GM21529 (cell line): Measurements from ENCODE around the gene MYO1B.

ENCODE experiments used
- ATAC-seq: cut with Tn5 transposase; IDR thresholded peaks from one replicate; pipeline ENCODE4 v1.9.1; 2021; ENCODE audit not compliant: unreplicated experiment

The MYO1B gene

DNA sequence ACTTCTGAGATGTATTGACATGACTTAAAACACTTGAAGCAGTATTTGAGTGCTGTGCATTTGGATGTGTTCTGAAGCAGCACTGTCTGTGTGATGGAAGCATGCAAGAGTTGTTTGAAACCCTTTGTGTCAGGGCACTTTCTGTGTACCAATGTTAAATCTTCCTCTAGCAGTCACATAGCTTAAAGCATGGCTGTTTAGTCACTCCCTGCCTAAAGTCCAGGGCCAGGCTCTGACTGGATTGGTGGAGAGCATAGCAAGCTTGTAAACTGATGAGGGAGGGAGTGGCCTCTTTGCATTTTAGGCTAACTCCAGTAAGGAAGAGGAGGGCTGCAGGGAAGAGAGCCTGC lies 73.5 kb downstream of the MYO1B start:
- ATAC-seq, result no peak

DNA sequence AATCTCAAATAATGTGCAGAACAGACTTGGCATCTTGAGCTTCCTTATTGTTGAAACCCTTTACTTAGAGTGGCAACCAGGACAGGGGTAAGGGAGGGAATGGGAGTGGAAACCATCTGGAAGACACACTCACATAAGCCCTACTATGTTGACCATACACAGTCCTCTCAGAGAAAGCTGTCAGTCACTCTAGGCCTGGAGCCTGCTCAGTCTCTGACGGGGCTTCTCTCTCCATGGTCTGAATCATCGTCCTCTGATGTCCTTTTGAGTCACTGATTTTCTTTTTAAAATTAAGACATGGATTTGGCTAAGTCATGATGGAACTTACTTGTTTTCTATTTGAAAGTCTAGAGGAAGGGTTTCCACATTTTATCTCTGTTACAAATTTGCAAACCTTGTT lies 74.0 kb downstream of the MYO1B start:
- no peak for ATAC-seq

DNA sequence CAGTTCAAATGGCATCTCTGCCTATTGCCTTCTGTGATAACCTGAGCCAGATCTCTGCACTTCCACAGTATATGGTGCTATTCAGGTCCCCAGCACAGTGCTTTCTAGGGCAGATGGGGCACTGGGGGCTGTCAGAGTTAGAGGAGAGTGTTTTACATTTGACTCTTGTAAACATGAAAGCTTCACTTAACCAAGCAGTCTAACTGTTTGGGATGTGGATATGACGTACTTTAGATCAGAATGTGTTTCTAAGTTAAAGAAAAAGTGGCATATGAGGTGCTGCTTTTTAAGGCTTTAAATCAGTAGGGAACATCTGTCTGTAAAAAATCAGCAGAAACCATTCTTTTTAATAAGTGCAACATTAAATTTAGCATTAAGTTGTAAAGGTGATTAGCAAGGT lies 75.7 kb downstream of the MYO1B start:
- no peak for ATAC-seq

DNA sequence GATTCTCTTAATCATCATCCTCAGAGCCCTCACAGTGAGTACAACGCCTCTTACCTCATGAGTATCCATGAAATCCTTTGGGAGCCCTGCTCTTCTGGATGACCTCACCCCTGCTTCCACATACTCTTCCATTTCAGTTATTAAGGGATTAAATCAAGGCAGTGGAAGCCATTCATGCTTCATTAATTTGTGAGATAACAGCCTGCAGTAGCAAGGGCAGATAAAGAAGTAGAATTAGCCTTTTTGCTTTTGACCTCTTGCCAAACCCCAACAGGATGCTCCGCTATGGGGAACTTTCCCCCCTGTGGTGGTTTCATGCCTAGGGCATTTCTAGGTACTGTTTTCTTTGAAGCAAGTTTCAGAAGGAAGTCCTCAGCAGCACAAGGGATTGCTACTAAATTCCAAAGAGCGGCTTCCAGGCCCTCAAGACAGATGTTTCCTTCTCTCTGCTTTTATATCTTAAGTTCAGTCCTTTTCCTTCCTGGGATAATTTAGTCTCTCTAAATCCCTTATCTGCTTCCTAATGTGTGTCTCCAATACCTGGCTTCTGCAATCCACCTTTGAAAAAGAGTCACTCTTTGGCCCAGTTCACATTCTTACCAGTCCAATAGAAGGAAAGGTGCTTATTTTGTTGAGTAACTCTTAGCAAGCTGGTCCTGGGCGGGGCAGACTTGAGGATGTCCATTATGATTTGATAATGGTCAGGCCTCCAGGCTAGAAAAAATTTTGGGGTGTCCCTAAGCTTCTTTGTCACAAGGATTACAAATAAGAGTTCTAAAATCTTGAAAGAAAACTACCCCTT lies 76.9 kb downstream of the MYO1B start:
- peak; percentile 66 for ATAC-seq

DNA sequence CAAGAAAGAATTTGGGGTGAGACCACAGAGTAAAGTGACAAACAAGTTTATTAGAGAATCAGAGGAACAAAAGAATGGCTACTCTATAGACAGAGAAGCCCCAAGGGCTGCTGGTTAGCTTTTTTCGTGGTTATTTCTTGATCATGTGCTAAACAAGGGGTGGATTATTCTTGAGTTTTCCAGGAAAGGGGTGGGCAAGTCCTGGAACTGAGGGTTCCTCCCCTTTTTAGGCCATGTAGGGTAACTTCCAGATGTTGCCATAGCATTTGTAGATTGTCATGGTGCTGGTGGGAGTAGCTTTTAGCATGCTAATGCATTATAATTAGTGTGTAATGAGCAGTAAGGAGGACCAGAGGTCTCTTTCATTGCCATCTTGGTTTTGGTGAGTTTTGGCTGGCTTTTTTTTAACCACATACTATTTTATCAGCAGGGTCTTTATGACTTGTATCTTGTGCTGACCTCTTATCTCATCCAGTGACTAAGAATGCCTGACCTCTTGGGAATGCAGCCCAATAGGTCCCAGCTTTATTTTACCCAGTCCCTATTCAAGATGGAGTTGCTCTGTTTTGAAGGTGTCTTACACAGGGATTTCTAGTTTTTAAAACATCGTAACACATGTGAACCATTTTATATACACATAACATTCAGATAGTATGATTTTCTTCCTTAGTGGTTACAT lies 77.8 kb downstream of the MYO1B start:
- ATAC-seq, result no peak

DNA sequence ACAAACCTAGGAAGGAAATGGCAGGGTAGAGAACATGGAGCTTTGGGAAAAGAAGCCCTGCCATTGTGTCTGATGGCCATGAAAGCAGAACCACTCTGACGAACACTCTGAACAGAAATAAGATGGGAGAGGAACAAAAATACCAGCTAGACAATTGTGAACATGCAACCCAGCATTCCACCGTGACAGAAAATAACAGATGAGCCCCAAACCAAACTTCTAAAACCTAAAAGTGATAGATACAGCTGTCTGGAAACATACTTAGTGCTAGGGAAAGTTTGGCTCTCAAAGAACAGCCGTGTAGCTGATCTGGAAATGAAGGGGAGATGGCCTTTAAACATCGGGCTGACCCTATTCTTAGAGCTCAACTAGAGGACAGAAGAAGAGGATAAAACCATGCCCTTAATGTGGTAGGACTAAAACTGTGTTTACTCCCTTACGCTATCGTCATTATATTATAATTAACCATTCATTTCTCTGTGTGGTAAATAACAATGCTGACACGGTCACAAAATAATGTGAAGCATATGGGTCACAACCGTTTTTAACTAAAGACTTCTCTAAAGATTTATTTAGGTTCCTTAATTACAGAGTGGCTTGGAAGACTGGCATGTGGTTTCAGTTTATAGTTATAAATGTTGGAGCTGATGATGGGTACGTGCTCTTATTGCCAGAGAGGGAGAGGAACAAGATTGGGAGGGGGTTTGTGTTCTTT lies 80.6 kb downstream of the MYO1B start:
- ATAC-seq, result no peak

DNA sequence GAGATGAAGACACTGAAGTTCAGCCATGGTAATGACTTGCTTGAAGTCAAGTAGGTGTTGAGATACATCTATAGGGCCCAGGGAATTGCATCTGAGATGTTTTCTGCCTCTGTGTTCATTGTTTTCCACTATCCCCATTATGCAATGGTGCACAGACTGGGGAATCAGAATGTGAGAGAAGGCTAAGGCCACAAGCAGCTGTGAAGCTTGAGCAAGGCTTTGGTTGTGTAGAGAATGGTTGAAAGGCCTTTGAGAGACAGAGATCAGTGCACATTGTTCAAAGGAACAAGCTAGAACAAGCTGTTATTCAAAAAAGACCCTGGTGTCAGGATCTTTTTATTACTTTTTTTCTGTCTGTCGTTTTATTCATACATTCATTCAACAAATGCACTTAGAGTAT lies 82.3 kb downstream of the MYO1B start:
- no peak for ATAC-seq

DNA sequence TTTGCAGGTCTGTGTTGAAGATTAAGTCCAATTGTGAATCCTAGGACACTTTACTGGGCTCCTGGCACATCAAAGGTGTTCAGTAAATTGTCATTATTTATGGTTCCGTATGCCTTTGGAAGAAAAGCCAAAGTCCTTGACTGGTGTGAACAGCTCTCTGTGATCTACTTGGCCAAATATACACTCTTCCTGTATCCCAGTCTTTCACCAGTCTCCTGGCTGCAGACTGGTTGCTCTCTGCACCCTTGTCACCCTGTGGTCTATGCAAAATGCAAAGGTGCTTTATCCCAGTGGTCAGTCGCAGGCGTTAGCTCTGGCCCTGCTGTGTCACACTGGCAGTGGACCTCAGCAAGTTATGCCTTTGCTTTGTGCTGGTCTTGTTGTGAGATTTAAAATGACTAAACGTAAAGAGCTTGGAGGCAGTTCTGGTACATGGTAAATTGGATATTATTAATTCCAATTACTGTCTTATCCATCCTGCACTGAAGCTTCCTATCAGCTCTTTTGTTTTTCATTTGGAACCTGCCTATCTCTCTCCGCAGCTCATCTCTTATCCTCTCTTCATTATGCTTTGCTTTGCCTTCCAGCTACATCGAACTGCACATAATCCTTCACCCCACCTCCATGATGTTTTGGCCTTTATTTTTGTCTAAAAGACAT lies 83.1 kb downstream of the MYO1B start:
- no peak for ATAC-seq

DNA sequence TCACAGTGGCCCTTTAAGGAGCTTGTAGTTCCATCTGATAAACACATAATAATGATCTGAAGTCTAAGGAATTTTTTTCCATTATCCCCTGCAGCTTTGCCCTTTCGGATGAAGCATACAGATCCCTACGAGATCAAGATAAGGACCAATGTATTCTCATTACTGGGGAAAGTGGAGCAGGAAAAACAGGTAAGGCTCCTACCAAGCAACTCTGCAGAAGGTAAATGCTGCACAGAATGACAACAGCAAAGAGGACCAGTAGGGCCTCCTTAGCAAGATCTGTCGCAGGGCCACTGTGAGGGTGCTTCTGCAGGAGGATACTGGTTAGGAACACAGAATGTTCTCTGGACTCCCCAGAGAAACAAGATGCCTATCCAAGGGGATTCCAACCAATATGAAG lies 84.6 kb downstream of the MYO1B start:
- ATAC-seq, result no peak

DNA sequence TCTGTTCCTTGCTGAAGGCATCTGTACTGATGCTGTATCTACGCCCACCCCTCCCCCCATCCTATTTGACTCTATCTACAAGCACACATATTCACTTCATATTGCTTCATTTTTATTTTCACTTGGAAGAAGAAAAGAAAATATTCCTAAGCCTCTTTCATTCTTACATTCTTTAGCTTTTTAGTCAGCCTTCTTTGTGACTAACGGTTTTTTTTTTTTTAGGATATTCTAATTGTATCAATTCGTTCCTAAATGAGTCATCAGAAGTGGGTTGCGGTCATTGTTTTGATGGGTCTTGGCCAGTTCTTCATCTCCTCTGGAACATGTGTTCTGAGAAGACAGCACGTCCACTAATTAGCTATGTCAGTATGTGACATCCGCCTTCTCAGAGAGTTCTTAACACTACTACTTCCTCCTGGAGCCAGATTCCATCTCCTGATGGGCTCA lies 88.7 kb downstream of the MYO1B start:
- peak; percentile 64 for ATAC-seq

DNA sequence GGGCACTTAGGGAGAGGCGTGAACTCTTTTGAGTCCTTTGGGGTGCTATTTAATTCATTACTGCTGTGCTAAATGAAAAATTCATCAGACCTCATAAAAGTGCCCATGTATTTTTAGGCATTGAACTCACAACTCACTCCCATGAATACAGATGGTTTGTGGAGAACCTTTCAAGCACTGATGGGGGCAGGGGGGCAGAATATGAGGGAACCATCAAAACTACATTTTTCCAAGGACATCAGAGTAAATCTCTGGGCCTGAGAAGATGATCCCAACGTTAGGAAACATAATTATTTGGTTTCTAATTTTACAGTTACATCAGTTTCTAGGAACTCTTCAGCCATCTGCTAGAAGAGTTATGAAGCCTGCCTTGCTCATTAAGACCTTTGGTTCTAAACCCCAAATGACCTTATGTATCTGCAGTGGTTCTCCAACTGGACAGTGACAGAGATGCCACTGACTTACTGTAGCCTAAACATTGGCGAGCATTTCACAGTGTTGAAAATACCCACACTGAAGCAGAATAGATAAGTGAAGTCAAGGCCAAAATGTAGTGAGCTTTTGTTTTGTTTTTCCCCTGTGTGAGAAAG lies 90.8 kb downstream of the MYO1B start:
- ATAC-seq, result no peak

DNA sequence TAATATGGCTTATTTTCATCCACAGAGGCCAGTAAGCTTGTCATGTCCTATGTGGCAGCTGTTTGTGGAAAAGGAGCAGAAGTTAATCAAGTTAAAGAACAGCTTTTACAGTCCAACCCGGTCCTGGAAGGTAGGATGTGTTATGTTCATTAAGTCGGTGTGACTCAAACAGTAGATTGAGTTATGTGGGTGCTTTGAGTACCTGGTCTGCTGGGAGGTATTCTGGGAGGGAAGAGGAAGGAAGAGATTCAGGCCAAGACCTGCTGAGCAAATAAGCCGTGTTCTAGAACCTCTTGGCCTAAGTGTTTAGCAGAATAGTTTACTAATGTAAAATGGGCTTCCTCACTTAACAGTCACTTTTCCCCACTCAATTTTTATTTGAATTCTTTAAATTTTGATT lies 96.2 kb downstream of the MYO1B start:
- no peak for ATAC-seq

DNA sequence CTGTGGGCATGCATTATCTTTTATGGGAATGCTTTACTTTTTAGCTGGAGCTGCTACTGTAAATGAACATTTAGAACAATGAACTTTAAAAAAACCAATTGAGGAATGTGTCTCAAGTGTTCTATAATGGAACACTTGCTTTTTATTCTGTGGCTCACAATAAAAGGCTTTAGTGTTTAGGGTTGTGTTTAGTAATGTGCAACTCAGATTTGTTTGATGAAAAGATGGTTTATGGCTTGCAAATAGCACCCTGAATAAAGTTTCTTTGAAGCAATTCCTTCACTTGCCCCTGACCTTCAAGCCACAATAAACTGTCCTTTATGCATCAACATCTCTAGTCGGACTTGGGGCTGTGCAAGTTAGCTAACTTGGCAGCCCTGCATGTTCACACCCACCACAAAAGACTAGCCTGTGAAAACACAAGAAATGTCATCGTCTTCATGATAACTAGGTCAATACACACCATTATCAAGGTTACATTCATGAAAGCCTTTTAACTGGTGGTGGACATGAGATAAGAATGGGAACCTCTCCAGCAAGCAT lies 98.7 kb downstream of the MYO1B start:
- ATAC-seq, result no peak

DNA sequence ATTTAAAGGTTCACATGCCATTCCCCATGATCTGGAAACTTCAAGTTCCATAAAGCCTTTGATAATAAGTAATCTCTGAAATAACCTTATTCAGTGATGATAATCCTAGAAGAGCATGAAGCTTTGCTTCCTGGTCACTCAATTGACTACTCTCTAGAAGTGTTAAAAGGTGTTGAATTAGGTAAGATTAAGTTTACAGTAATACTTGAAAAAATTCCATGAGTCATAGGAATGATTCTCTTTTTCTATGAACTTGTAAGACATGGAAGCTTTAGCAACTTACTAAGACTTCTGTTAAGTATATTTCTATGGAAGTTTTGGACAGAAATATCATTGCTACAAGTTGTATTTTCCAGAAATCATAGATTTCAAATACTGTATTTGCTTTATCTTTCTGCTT lies 100.6 kb downstream of the MYO1B start:
- no peak for ATAC-seq

DNA sequence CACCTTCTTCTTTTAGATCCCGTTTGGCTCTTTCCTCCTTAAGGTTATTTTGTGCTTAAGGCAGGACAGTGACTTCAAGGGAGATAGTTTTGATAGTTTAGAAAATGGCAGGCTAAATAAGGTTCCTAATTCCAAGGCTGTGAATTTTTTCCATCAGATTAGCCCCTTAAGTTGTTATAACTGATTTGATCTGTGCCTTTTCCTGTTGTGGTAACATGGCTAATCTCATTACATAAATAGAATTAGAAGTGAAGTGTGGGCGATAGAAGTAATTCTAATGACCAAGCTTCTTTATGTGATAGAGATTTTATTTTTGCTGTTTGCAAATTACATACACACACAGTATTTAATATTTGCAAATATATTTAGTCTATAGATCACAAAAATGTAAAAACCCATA lies 102.0 kb downstream of the MYO1B start:
- ATAC-seq, result no peak

DNA sequence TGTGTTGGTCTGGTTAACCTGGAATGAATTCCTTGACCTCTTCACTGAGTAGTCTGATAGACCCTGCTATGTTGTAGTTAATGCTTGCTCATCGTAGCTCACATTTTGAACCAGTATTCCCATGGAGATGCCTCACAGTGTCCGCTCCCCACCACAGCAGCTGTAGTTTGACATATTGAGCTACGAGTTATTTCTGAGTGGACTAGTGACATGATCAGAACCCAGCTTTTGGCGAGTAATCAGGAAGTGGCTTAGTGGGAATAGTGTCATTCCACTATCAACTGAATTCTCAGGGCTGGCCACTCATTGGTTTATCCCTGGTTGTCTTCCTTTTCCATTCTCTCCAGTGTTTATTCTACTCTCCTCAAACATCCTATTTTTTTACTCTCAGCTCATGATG lies 102.7 kb downstream of the MYO1B start:
- no peak for ATAC-seq

DNA sequence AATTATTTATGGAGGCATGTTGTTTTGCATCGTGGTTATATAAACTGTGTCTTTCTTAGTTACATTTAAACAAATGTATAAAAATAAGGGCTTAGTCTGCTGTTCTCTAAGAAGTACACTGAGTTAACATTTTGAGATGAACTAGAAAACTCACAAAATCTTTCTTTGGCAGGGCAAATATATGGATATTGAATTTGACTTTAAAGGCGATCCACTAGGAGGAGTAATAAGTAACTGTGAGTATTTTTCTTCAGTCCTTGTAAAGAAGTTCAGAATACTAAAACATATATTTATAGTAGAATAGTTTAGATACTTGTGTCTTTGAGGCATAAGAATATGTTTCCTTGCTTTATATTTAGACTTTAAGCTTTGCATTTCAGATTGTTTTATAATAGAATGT lies 104.8 kb downstream of the MYO1B start:
- no peak for ATAC-seq

DNA sequence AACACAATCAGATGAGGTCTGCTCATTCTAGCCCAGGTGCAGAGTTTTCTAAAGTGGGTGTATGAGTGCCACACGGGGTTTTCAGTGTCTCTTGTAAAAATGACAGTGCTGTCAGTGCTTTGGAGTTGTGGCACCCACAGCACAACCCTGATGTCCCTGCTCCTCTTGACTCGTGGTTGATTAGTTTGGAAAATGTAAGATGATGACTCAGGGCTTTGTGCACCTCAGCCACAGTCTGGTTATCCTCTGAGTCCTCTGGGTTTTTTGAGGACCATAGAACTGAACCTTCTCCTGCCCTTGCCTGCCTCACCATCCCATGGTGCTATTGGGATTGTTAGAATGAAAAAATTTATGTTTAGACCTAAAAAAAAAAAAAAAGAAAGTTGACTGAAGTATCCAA lies 105.6 kb downstream of the MYO1B start:
- no peak for ATAC-seq

DNA sequence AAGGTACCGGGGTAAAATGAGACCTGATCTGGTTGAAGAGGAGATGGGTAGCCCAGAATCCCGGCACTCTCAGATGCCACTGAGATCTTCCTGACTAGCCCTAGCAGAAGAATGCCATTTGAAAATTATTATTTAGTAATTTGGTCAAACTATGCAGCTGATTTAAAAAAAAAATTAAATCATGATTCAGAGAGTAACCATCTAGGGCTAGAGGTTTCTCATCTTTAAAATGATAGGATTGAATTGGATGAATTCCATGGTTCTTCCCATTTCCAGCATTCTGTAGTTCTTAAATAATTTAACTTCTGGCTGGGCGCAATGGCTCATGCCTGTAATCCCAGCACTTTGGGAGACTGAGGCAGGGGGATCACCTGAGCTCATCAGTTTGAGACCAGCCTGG lies 106.1 kb downstream of the MYO1B start:
- no peak for ATAC-seq

DNA sequence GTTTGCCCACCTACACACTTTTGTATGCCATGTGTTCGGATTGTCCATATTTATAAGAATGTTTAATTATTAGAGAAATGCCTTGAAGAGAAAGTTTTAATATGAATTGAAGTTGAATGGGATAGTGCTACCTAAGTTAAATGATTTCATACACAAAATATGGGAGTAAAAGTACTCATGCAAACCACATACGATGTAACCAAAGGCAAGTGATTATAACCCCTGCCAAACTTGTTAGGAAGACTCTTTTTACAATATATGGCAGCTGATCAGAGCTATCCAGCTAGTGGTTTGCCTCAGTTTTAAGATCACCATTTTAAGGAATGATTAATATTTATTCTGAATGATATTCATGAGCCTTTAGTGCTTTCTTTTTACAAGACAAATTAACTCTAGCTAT lies 106.7 kb downstream of the MYO1B start:
- no peak for ATAC-seq

DNA sequence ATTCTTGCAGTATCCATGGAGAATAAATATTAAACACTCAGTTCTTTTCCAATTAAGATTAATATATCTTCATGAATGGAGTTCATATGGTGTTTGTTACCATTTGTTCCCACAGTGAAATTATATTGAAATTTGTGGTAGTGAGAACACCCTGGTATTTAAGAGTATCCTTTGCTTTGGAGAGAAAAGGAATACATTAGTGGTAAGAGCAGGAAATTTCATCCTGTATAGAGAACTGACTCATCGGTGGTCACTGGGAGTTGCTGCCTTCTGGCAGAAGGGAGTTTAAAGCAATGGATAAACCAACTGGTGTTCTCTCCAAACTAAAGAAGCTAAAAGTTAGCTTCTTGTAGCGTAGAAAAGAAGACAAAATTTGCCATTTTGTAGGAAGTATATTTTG lies 107.3 kb downstream of the MYO1B start:
- ATAC-seq, result no peak
